ENCODE data around the gene NCKAP5.
"Not testable (repeated sequence)": the region's sequence is repeated elsewhere in the genome, so short reads cannot be mapped to it uniquely, and the experiment has no call there.

NCKAP5 gene

GRCh38 chr2:132725748-132726147, 842.5 kb downstream of the NCKAP5 start:
- Histone ChIP-seq H3K27ac (ENCODE audit: low read depth, low read length) (no peak overlapping the region), H3K4me3 (ENCODE audit: low read length) (no peak overlapping the region), H3K9ac (ENCODE audit: low read depth, low read length) (no peak overlapping the region), H3K27me3 (ENCODE audit: insufficient read depth, low read length) (no peaks in the 10 kb centered on the region), H3K9me3 (ENCODE audit: insufficient read depth, low read depth, low read length) (no peaks in the 10 kb centered on the region), H3K4me1 (ENCODE audit: insufficient read depth, low read length) (no peaks in the 10 kb centered on the region), H3K36me3 (ENCODE audit: insufficient read depth, low read length) (no peaks in the 10 kb centered on the region)
- WGBS = 95% methylated on average over 9 of the region's 9 CpGs

- no peak overlapping the region for H3K4me3 ChIP-seq (ENCODE audit: low read length)
- H3K36me3 ChIP-seq (ENCODE audit: insufficient read depth, low read length) = no peaks in the 10 kb centered on the region
- WGBS = 100% methylated on average over 1 of the region's 1 CpG
- no peak overlapping the region for H3K9ac ChIP-seq (ENCODE audit: low read depth, low read length)
- no peaks in the 10 kb centered on the region for H3K4me1 ChIP-seq (ENCODE audit: insufficient read depth, low read length)
- no peaks in the 10 kb centered on the region for H3K9me3 ChIP-seq (ENCODE audit: insufficient read depth, low read depth, low read length)
- H3K27ac ChIP-seq (ENCODE audit: low read depth, low read length) = no peak overlapping the region
- no peaks in the 10 kb centered on the region for H3K27me3 ChIP-seq (ENCODE audit: insufficient read depth, low read length)
These were observed 843.1 kb downstream of the NCKAP5 start for GRCh38 chr2:132725148-132725547.

- no peaks in the 10 kb centered on the region for H3K36me3 ChIP-seq (ENCODE audit: insufficient read depth, low read length)
- no peaks in the 10 kb centered on the region for H3K9me3 ChIP-seq (ENCODE audit: insufficient read depth, low read depth, low read length)
- no peak overlapping the region for H3K27ac ChIP-seq (ENCODE audit: low read depth, low read length)
- H3K4me3 ChIP-seq (ENCODE audit: low read length) = no peak overlapping the region
- no peaks in the 10 kb centered on the region for H3K4me1 ChIP-seq (ENCODE audit: insufficient read depth, low read length)
- H3K9ac ChIP-seq (ENCODE audit: low read depth, low read length) = no peak overlapping the region
- H3K27me3 ChIP-seq (ENCODE audit: insufficient read depth, low read length) = no peaks in the 10 kb centered on the region
- WGBS = 95% methylated on average over 2 of the region's 2 CpGs
These were observed 846.3 kb downstream of the NCKAP5 start for GRCh38 chr2:132721938-132722337.

- WGBS = 95% methylated on average over 4 of the region's 4 CpGs
- H3K9me3 ChIP-seq (ENCODE audit: insufficient read depth, low read depth, low read length) = no peaks in the 10 kb centered on the region
- H3K27me3 ChIP-seq (ENCODE audit: insufficient read depth, low read length) = no peaks in the 10 kb centered on the region
- no peak overlapping the region for H3K27ac ChIP-seq (ENCODE audit: low read depth, low read length)
- no peaks in the 10 kb centered on the region for H3K36me3 ChIP-seq (ENCODE audit: insufficient read depth, low read length)
- no peak overlapping the region for H3K4me3 ChIP-seq (ENCODE audit: low read length)
- no peak overlapping the region for H3K9ac ChIP-seq (ENCODE audit: low read depth, low read length)
- no peaks in the 10 kb centered on the region for H3K4me1 ChIP-seq (ENCODE audit: insufficient read depth, low read length)
These were observed 847.9 kb downstream of the NCKAP5 start for GRCh38 chr2:132720393-132720792.

- H3K27ac ChIP-seq (ENCODE audit: low read depth, low read length) = no peak overlapping the region
- H3K27me3 ChIP-seq (ENCODE audit: insufficient read depth, low read length) = no peaks in the 10 kb centered on the region
- H3K9ac ChIP-seq (ENCODE audit: low read depth, low read length) = no peak overlapping the region
- H3K4me3 ChIP-seq (ENCODE audit: low read length) = no peak overlapping the region
- no peaks in the 10 kb centered on the region for H3K36me3 ChIP-seq (ENCODE audit: insufficient read depth, low read length)
- WGBS = 95% methylated on average over 9 of the region's 9 CpGs
- no peaks in the 10 kb centered on the region for H3K4me1 ChIP-seq (ENCODE audit: insufficient read depth, low read length)
- no peaks in the 10 kb centered on the region for H3K9me3 ChIP-seq (ENCODE audit: insufficient read depth, low read depth, low read length)
These were observed 848.8 kb downstream of the NCKAP5 start for GRCh38 chr2:132719480-132719879.

- whole genome bisulfite sequencing = 100% methylated on average over 2 of the region's 2 CpGs
- Histone ChIP-seq H3K4me3 (ENCODE audit: low read length) (no peak overlapping the region), H3K27ac (ENCODE audit: low read depth, low read length) (no peak overlapping the region), H3K27me3 (ENCODE audit: insufficient read depth, low read length) (no peaks in the 10 kb centered on the region), H3K4me1 (ENCODE audit: insufficient read depth, low read length) (no peaks in the 10 kb centered on the region), H3K36me3 (ENCODE audit: insufficient read depth, low read length) (no peaks in the 10 kb centered on the region), H3K9me3 (ENCODE audit: insufficient read depth, low read depth, low read length) (no peaks in the 10 kb centered on the region), H3K9ac (ENCODE audit: low read depth, low read length) (no peak overlapping the region)
These were observed 851.3 kb downstream of the NCKAP5 start for GRCh38 chr2:132716954-132717353.

GRCh38 chr2:132715386-132716351, 852.6 kb downstream of the NCKAP5 start:
- no peak overlapping the region for H3K27ac ChIP-seq (ENCODE audit: low read depth, low read length)
- 92% methylated on average over 7 of the region's 7 CpGs for WGBS
- H3K9me3 ChIP-seq (ENCODE audit: insufficient read depth, low read depth, low read length) = no peaks in the 10 kb centered on the region
- H3K4me3 ChIP-seq (ENCODE audit: low read length) = no peak overlapping the region
- no peak overlapping the region for H3K9ac ChIP-seq (ENCODE audit: low read depth, low read length)
- no peaks in the 10 kb centered on the region for H3K27me3 ChIP-seq (ENCODE audit: insufficient read depth, low read length)
- no peaks in the 10 kb centered on the region for H3K36me3 ChIP-seq (ENCODE audit: insufficient read depth, low read length)
- H3K4me1 ChIP-seq (ENCODE audit: insufficient read depth, low read length) = peaks cover 6% of the 10 kb centered on the region; the same call in 1 of the 2 replicates

- no peaks in the 10 kb centered on the region for H3K9me3 ChIP-seq (ENCODE audit: insufficient read depth, low read depth, low read length)
- H3K4me3 ChIP-seq (ENCODE audit: low read length) = no peak overlapping the region
- H3K27ac ChIP-seq (ENCODE audit: low read depth, low read length) = no peak overlapping the region
- H3K9ac ChIP-seq (ENCODE audit: low read depth, low read length) = no peak overlapping the region
- H3K27me3 ChIP-seq (ENCODE audit: insufficient read depth, low read length) = no peaks in the 10 kb centered on the region
- no peaks in the 10 kb centered on the region for H3K4me1 ChIP-seq (ENCODE audit: insufficient read depth, low read length)
- WGBS = 94% methylated on average over 3 of the region's 4 CpGs
- no peaks in the 10 kb centered on the region for H3K36me3 ChIP-seq (ENCODE audit: insufficient read depth, low read length)
These were observed 864.9 kb downstream of the NCKAP5 start for GRCh38 chr2:132703396-132703795.

- Histone ChIP-seq H3K4me3 (ENCODE audit: low read length) (no peak overlapping the region), H3K36me3 (ENCODE audit: insufficient read depth, low read length) (no peaks in the 10 kb centered on the region), H3K4me1 (ENCODE audit: insufficient read depth, low read length) (no peaks in the 10 kb centered on the region), H3K27me3 (ENCODE audit: insufficient read depth, low read length) (no peaks in the 10 kb centered on the region), H3K27ac (ENCODE audit: low read depth, low read length) (no peak overlapping the region), H3K9me3 (ENCODE audit: insufficient read depth, low read depth, low read length) (no peaks in the 10 kb centered on the region), H3K9ac (ENCODE audit: low read depth, low read length) (no peak overlapping the region)
- WGBS = 78% methylated on average over 1 of the region's 2 CpGs
These were observed 866.5 kb downstream of the NCKAP5 start for GRCh38 chr2:132701810-132702209.

- H3K9ac ChIP-seq (ENCODE audit: low read depth, low read length) = not testable (repeated sequence)
These were observed 868.5 kb downstream of the NCKAP5 start for GRCh38 chr2:132699802-132700201.

GRCh38 chr2:132698347-132698746, 869.9 kb downstream of the NCKAP5 start:
- WGBS = 81% methylated on average over 3 of the region's 3 CpGs
- H3K27me3 ChIP-seq (ENCODE audit: insufficient read depth, low read length); H3K9me3 ChIP-seq (ENCODE audit: insufficient read depth, low read depth, low read length); H3K36me3 ChIP-seq (ENCODE audit: insufficient read depth, low read length); H3K9ac ChIP-seq (ENCODE audit: low read depth, low read length); H3K27ac ChIP-seq (ENCODE audit: low read depth, low read length); H3K4me3 ChIP-seq (ENCODE audit: low read length); H3K4me1 ChIP-seq (ENCODE audit: insufficient read depth, low read length): not testable (repeated sequence)

More at GRCh38 chr2:132699802-132700201, 868.5 kb downstream of the NCKAP5 start:
- no CpG with 5 or more reads among the region's 2 CpGs for WGBS
- not testable (repeated sequence) for H3K4me3 ChIP-seq (ENCODE audit: low read length); H3K4me1 ChIP-seq (ENCODE audit: insufficient read depth, low read length); H3K36me3 ChIP-seq (ENCODE audit: insufficient read depth, low read length); H3K27ac ChIP-seq (ENCODE audit: low read depth, low read length); H3K9me3 ChIP-seq (ENCODE audit: insufficient read depth, low read depth, low read length); H3K27me3 ChIP-seq (ENCODE audit: insufficient read depth, low read length)
